ENCODE measurements around the gene GCKR.

GCKR gene

GRCh38 chr2:27572998-27573429 lies 76.4 kb downstream of the GCKR start:
- DNase-seq (ENCODE audit: low read depth) = no peak
